ENCODE measurements around the gene SLX9. TPM values are rescaled to one million over a fixed set of nuclear protein-coding genes. Genes with fewer than 3 reads are reported as not detected.

Gene SLX9
- total and polyA plus RNA-seq, 7 donors: 9.7 to 38.8 (median 20.7) TPM

DNA sequence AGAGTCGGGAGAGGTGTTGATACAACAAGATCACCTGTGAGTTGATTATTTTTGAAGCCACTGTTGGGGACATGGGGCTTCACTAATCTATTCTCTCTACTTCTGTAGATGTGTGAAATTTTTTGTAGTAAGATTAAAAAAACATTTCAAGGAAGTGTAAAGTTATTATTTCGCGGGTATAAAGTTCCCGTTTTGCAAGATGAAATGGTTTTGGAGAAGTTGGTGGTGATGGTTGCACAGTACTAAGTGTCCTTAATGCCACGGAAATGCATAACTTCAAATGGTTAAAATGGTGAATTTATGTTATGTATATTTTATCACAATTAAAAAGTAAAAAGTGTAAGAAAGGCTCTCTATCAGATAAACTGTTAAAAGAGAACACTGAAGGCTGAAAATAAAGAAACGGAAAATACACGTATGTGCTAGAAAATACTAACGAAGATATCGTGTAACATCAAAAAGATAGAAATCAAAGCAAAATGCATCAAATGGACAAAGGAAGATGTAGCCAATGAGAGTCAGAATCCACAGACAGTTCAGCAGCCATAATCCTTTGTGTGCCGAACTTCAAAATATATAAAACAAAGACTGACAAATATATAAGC, 16.2 kb upstream of the SLX9 start:
- 65 to 75% methylated on average over 10 of the region's 10 CpGs for WGBS, 2 donors
- intact Hi-C loops (cut with DNase I): no loop called here
- TF ChIP-seq POLR2A (IDR thresholded peaks at IDR 0.05): no peak
- no peak for TF ChIP-seq EP300 (IDR thresholded peaks at IDR 0.05)
- no peak for TF ChIP-seq POLR2AphosphoS5 (IDR thresholded peaks at IDR 0.05)
- TF ChIP-seq, protein P1, sequence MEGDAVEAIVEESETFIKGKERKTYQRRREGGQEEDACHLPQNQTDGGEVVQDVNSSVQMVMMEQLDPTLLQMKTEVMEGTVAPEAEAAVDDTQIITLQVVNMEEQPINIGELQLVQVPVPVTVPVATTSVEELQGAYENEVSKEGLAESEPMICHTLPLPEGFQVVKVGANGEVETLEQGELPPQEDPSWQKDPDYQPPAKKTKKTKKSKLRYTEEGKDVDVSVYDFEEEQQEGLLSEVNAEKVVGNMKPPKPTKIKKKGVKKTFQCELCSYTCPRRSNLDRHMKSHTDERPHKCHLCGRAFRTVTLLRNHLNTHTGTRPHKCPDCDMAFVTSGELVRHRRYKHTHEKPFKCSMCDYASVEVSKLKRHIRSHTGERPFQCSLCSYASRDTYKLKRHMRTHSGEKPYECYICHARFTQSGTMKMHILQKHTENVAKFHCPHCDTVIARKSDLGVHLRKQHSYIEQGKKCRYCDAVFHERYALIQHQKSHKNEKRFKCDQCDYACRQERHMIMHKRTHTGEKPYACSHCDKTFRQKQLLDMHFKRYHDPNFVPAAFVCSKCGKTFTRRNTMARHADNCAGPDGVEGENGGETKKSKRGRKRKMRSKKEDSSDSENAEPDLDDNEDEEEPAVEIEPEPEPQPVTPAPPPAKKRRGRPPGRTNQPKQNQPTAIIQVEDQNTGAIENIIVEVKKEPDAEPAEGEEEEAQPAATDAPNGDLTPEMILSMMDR (IDR thresholded peaks at IDR 0.05): no peak
- H3K27me3 ChIP-seq: peaks cover 0 to 37% (median 5%) of the 10 kb centered on the region in 3 donors
- H3K4me3 ChIP-seq: no peak overlapping the region
- DNase-seq: no peak
- no peaks in the 10 kb centered on the region for H3K9me3 ChIP-seq
- H3K36me3 ChIP-seq: no peaks in the 10 kb centered on the region
- no peak overlapping the region for H3K27ac ChIP-seq
- H3K4me1 ChIP-seq: peaks cover 0 to 16% (median 0%) of the 10 kb centered on the region in 4 donors

DNA sequence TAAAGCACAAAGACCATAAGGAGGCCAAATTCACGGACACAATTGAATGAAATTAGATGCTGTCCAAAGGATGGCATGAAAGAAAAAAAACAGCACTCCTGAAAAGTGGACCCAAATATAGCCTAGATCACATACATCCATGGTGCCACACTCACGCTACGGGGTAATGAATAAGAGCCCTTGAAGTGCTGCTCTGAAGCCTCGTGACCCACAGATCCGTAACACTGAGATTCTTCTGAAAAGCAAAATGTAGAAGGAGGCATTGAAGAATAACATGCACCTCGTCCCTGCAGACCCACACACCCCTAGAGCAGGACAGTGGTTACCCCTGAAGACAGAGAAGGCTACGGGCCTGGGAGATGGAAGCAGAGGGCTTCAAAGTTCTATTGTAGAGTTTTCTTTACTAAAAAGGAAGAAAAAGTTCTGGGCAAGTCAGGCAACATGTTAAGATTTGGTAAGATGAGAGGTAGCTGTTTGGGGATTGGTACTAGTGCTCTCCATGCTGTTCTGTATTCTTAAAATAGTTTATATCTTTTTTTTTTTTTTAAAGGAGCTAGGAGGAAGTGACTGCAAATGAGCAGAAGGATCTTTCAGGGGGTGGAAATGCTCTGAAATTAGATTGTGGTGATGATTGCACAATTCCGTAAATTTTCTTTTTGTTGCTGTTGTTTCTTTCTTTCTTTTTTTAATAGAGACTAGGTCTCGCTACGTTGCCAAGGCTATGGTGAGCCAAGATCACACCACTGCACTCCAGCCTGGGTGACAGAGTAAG, 15.0 kb upstream of the SLX9 start:
- H3K27me3 ChIP-seq: peaks cover 0 to 45% (median 8%) of the 10 kb centered on the region in 3 donors
- intact Hi-C loops (cut with DNase I): no loop called here
- WGBS, 2 donors: 60 to 71% methylated on average over 10 of the region's 10 CpGs
- H3K27ac ChIP-seq: peak overlapping the region in 1 of 4 donors; percentile 4
- TF ChIP-seq POLR2AphosphoS5 (IDR thresholded peaks at IDR 0.05): no peak
- TF ChIP-seq EP300 (IDR thresholded peaks at IDR 0.05): no peak
- no peak for TF ChIP-seq POLR2A (IDR thresholded peaks at IDR 0.05)
- TF ChIP-seq, protein P1 (IDR thresholded peaks at IDR 0.05): no peak
- H3K36me3 ChIP-seq: no peaks in the 10 kb centered on the region
- H3K4me1 ChIP-seq: peaks cover 0 to 16% (median 0%) of the 10 kb centered on the region in 4 donors
- DNase-seq: no peak
- H3K4me3 ChIP-seq: no peak overlapping the region
- H3K9me3 ChIP-seq: no peaks in the 10 kb centered on the region

GRCh38 chr21:44925378-44925755, 14.5 kb upstream of the SLX9 start:
- intact Hi-C loops (cut with DNase I): no loop called here
- peak overlapping the region in 1 of 4 donors; percentile 4 for H3K27ac ChIP-seq
- H3K4me3 ChIP-seq: no peak overlapping the region
- 74 to 93% methylated on average over 1 of the region's 1 CpG for WGBS, 2 donors
- TF ChIP-seq, protein P1 (IDR thresholded peaks at IDR 0.05): no peak
- no peak for TF ChIP-seq POLR2A (IDR thresholded peaks at IDR 0.05)
- no peak for TF ChIP-seq POLR2AphosphoS5 (IDR thresholded peaks at IDR 0.05)
- TF ChIP-seq EP300 (IDR thresholded peaks at IDR 0.05): no peak
- no peaks in the 10 kb centered on the region for H3K9me3 ChIP-seq
- DNase-seq: no peak
- H3K36me3 ChIP-seq: no peaks in the 10 kb centered on the region
- peaks cover 0 to 16% (median 0%) of the 10 kb centered on the region in 4 donors for H3K4me1 ChIP-seq
- peaks cover 0 to 45% (median 8%) of the 10 kb centered on the region in 3 donors for H3K27me3 ChIP-seq

DNA sequence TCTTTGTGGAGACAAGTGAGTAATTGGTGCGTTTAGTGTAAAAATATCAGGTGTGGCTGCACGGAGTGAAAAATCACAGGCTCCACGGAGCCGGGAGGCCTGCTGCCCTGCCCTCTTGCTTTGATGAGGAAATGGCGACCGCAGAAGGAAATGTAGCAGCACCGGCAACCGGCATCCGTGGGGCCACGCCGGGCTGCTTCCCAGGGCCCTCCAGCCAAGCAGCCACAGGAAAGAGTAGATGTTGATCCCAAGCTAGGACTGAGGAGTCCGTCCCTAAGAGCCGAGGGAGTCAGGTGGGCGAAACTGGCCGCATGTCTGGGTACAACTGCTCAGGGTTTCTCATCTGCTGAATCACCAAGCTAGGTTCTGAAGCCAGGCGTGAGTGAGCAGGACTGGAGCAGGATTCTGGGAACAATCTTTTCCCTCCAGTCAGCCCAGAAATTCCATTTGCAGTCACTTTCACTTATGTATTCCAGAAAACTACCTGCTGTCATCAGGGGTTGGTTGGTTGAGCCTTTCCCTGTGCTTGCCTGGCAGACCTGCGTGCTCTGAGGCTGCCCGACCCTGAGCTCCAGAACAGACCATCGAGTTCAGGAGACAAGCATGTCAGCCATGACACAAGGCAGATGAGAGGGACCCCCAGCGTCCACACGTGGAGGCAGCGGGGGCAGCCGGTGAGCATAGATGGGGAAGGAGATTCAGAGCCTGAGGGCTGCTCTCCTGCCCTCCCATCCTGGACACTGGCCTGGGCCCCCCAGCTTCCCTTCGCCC, 13.3 kb upstream of the SLX9 start:
- Histone ChIP-seq H3K27ac (no peak overlapping the region), H3K4me1 (peaks cover 0 to 23% (median 8%) of the 10 kb centered on the region in 4 donors), H3K27me3 (peaks cover 4 to 46% (median 19%) of the 10 kb centered on the region in 3 donors), H3K4me3 (no peak overlapping the region), H3K9me3 (no peaks in the 10 kb centered on the region), H3K36me3 (no peaks in the 10 kb centered on the region)
- 40 to 62% methylated on average over 24 of the region's 24 CpGs for WGBS, 2 donors
- intact Hi-C loops (cut with DNase I): no loop called here
- TF ChIP-seq POLR2A (IDR thresholded peaks at IDR 0.05): no peak
- TF ChIP-seq, protein P1 (IDR thresholded peaks at IDR 0.05): no peak
- no peak for TF ChIP-seq EP300 (IDR thresholded peaks at IDR 0.05)
- TF ChIP-seq POLR2AphosphoS5 (IDR thresholded peaks at IDR 0.05): no peak
- DNase-seq: no peak

Data from sigmoid colon (tissue), 7 donors.